Measurements from ENCODE around the gene FKBP15. TPM values are rescaled to one million over a fixed set of nuclear protein-coding genes. Genes with fewer than 3 reads are reported as not detected.

Gene FKBP15
- total and polyA plus RNA-seq, 2 of the 4 experiments (the other 2 are of a cell fraction), result 20.4 to 25.5 TPM

DNA sequence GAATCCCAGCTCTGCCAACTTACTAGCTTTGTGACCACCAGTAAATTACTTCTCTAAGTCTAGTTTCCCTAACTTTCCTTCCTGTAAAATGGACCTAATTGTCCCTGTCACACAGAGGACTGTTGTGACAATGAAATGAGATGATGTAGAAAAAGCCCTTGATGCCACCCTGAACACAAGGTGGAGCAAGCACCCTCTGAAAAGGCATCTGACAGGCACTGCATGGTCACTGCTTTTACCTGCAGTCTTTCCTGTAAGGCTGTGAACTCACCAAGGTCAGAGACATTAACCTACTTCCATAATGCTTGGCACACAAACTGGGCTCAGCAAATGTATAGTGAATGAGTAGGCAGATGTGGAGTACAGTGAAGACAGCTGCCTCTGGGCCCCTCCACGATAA lies 64.2 kb downstream of the FKBP15 start:
- ChIA-PET CTCF (no interaction called here), POLR2A (ENCODE audit: unreplicated experiment) (no interaction called here)
- H3K27me3 ChIP-seq (ENCODE audit: control insufficient read depth, insufficient read depth, low read length), result no peaks in the 10 kb centered on the region
- no peak overlapping the region for H3K9ac ChIP-seq (ENCODE audit: low read depth, low read length)
- no peak overlapping the region for H3K4ac ChIP-seq (ENCODE audit: low read depth, low read length)
- no peak overlapping the region for H2BK15ac ChIP-seq (ENCODE audit: low read depth, low read length)
- no peak overlapping the region for H2BK5ac ChIP-seq (ENCODE audit: low read depth, low read length, poor library complexity, severe bottlenecking)
- no peak overlapping the region; the same call in 1 of the 2 replicates for H2AK5ac ChIP-seq (ENCODE audit: low read depth, low read length)
- in situ Hi-C loops (cut with MboI; ENCODE audit: low sequenced_read_pairs), result no loop called here
- H2BK20ac ChIP-seq (ENCODE audit: low read depth, low read length), result no peak overlapping the region
- no peak overlapping the region for H3K4me3 ChIP-seq (ENCODE audit: insufficient read depth, low read depth, low read length)
- H3K4me1 ChIP-seq (ENCODE audit: control insufficient read depth, insufficient read depth, low read length), result peaks cover 9% of the 10 kb centered on the region; the same call in 1 of the 2 replicates
- H3K23ac ChIP-seq (ENCODE audit: low read depth, low read length), result no peak overlapping the region
- no peak overlapping the region for H3K14ac ChIP-seq (replicated peaks; ENCODE audit: low read depth, low read length)
- no peak overlapping the region for H3K18ac ChIP-seq (ENCODE audit: low read depth, low read length)
- H3K36me3 ChIP-seq (ENCODE audit: control insufficient read depth, insufficient read depth, low read length), result peaks cover 14% of the 10 kb centered on the region
- H3K56ac ChIP-seq (ENCODE audit: extremely low read depth, insufficient read depth, low read length), result no peak overlapping the region
- DNase-seq, result no peak
- H4K8ac ChIP-seq (ENCODE audit: low read depth in 2 of 2, low read length in 2 of 2), result no peak overlapping the region
- H2AK9ac ChIP-seq (replicated peaks; ENCODE audit: low read depth, low read length, poor library complexity), result no peak overlapping the region
- no peaks in the 10 kb centered on the region for H3K9me3 ChIP-seq (ENCODE audit: control insufficient read depth, insufficient read depth, low read length)
- H2BK120ac ChIP-seq (ENCODE audit: low read depth, low read length), result no peak overlapping the region
- no peak overlapping the region for H4K5ac ChIP-seq (ENCODE audit: low read depth, low read length)
- H3K79me1 ChIP-seq (ENCODE audit: low read depth in 1 of 2, low read length in 2 of 2), result peaks cover 0 to 18% of the 10 kb centered on the region in 2 experiments; a peak in 1 of 4 replicates
- peaks cover 11% of the 10 kb centered on the region; the same call in 1 of the 2 replicates for H3K9me1 ChIP-seq (ENCODE audit: insufficient read depth, low read length)
- 86% methylated on average over 1 of the region's 1 CpG; no CpG with 5 or more reads in 1 of the 2 experiments for WGBS, 2 experiments (ENCODE audit: extremely low coverage in 2 of 2, insufficient read length in 1 of 2)
- dilution Hi-C loops (cut with HindIII; ENCODE audit: low sequenced_read_pairs, unreplicated experiment), result no loop called here
- no peak overlapping the region for H2AFZ ChIP-seq (replicated peaks; ENCODE audit: low read length, poor library complexity)
- H4K91ac ChIP-seq (ENCODE audit: insufficient read depth, low read depth, low read length), result no peak overlapping the region
- no peak overlapping the region for H3K27ac ChIP-seq (ENCODE audit: insufficient read depth, low read length)
- intact Hi-C loops (cut with micrococcal nuclease), result no loop called here
- no peak for ATAC-seq (ENCODE audit: low read depth)
- H3K4me2 ChIP-seq (ENCODE audit: low read depth, low read length), result no peak overlapping the region
- no TSS peak for BruUV-seq (replicated peaks)
- TF ChIP-seq NFE2L2 (IDR thresholded peaks at IDR 0.05; ENCODE audit: low read depth, low read length) (no peak), CTCF (conservative IDR thresholded peaks at IDR 0.05; ENCODE audit: low read depth, low read length) (no peak), RAD21 (IDR thresholded peaks at IDR 0.05; ENCODE audit: low read length) (no peak), MAZ (IDR thresholded peaks at IDR 0.05; ENCODE audit: borderline replicate concordance, low read depth, low read length) (no peak)
- peaks cover 3% of the 10 kb centered on the region; the same call in 1 of the 2 replicates for H4K20me1 ChIP-seq (ENCODE audit: insufficient read depth, low read length)

Measured in IMR-90 (cell line).